22Rv1 (cell line): ENCODE results near the gene MEG3.

ENCODE experiments used
- H3K27ac ChIP-seq: fragments of 450-650 bp; 2 replicates; pipeline ENCODE4 v1.5.1; 2017
- CTCF ChIP-seq: fragments of 450-650 bp; IDR thresholded peaks from 2 replicates; pipeline ENCODE4 v1.5.1; 2017; ENCODE audit warnings: mild to moderate bottlenecking
- ZFX ChIP-seq: fragments of 450-650 bp; IDR thresholded peaks from 2 replicates; pipeline ENCODE4 v1.6.1; 2017; ENCODE audit warnings: antibody characterized with exemption, borderline replicate concordance

MEG3 gene

GRCh38 chr14:100822013-100822412 is 3.9 kb upstream of the MEG3 start:
- no peak overlapping the region for H3K27ac ChIP-seq
- TF ChIP-seq ZFX (no peak), CTCF (no peak)

GRCh38 chr14:100822532-100823296 is 3.2 kb upstream of the MEG3 start:
- TF ChIP-seq CTCF: no peak
- no peak for TF ChIP-seq ZFX
- H3K27ac ChIP-seq: no peak overlapping the region

GRCh38 chr14:100823413-100824080 is 2.4 kb upstream of the MEG3 start:
- no peak overlapping the region for H3K27ac ChIP-seq
- TF ChIP-seq ZFX (no peak), CTCF (no peak)

GRCh38 chr14:100824091-100824551 is 1.8 kb upstream of the MEG3 start:
- no peak overlapping the region for H3K27ac ChIP-seq
- no peak for TF ChIP-seq ZFX
- TF ChIP-seq CTCF: no peak

- H3K27ac ChIP-seq: no peak overlapping the region
- TF ChIP-seq ZFX: no peak
These were observed 811 bp upstream of the MEG3 start for GRCh38 chr14:100824901-100825712.

- no peak overlapping the region for H3K27ac ChIP-seq
- no peak for TF ChIP-seq CTCF
- TF ChIP-seq ZFX: no peak
These were observed 628 bp downstream of the MEG3 start for GRCh38 chr14:100826391-100827100.

GRCh38 chr14:100827101-100828021 is 1.4 kb downstream of the MEG3 start:
- TF ChIP-seq CTCF: no peak; the same call in 1 of the 2 replicates
- no peak for TF ChIP-seq ZFX
- H3K27ac ChIP-seq: no peak overlapping the region
